Measurements from ENCODE around the gene CLIC3. TPM values are rescaled to one million over a fixed set of nuclear protein-coding genes. Genes with fewer than 3 reads are reported as not detected.

Gene CLIC3
- total RNA-seq, 1 donor from 2014 or later: 0.85 TPM

- peak; percentile 71 for DNase-seq (ENCODE audit: low read depth)
Observed at GRCh38 chr9:137030538-137031527, 34.5 kb upstream of the CLIC3 start.

GRCh38 chr9:137030006-137030405 is 33.6 kb upstream of the CLIC3 start:
- no peak for DNase-seq (ENCODE audit: low read depth)

DNA sequence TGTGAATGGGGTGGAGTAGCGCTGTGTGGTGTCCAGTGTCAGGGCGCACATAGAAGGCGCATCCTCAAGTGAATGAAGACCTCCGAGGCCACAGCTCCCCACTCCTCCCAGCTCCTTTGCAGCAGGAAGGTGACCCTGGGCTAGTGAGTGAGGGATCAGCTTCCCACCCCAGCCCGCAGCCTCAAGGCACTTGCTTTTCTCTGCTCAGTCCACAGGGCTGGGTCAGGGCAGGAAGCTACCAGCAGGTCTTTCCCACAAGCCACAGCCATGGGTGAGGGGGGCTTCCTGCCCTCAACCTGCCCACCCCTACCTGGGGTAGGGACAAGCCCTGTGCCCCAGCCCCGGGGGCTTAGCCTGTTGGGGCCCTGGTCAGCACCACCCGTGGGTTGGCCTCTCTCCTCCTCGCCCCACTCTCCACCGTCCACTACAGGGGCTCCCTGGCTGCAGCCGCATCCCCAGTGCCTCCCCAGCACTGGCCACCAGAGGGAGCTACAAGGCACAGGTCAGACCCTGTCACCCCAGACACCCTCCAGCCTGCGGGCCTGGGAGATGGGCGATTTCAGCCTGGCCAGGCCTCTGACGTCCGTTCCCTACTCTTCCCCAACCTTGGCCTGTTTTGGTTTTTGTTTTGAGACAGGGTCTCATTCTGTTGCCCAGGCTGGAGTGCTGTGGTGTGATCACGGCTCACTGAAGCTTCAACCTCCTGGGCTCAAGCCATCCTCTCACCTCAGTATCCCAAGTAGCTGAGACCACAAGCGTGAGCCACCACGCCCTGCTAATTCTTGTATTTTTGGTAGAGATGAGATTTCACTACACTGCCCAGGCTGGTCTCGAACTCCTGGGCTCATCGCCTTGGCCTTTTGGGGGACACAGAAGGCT is 32.9 kb upstream of the CLIC3 start:
- DNase-seq (ENCODE audit: low read depth): peak; percentile 29

- DNase-seq (ENCODE audit: low read depth): peak; percentile 19
Observed at GRCh38 chr9:137028263-137029057, 32.1 kb upstream of the CLIC3 start.

DNA sequence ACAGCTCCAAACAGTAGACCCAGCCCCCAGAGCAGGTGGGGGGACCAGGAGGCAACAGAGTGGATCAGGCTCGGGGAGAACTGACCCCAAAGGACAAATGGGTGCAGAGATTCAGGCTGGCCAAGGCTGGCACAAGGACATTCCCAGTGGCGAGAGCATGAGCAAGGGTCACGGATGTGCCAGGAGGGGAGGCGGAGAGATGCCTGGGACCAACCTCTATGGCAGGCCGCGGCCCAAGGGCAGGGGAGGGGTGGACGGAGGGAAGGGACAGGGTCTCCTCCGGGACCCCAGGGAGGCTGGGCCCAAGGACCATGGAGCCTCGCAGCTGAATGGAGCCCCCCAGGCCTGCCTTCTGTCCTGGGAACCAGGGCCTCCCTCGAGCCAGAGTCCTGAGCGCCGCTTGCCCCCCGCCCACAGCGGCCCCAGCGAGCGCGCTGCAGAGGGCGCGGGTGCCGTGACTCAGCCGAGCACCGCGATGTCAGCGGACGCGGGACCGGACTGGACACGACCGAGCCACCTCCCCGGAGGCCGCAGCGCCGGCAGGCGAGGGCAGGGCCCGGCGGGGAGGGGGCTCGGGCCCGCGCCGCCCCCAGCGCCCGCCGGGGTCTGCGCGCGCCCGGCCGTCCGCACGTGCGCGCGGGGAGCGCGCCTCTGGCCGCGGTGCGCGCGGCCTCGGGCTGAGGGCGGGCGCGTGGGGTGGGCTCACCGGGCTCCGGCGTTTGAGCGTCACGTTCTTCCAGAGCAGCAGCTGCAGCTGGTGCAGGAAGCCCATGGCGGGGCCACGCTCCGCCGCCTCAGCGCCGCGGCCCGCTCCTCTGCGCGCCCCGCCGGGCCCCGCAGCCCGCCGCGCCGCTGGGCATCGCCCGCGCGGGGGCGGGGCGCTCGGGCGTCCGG is 31.2 kb upstream of the CLIC3 start, which contains the start of gene ABCA2:
TSS of gene ABCA2 (minus strand) at position 869 of the 894 bp plus-strand sequence. CDS start at position 772, 97 bp downstream.
- no peak for DNase-seq (ENCODE audit: low read depth)

GRCh38 chr9:137026828-137027227 is 30.5 kb upstream of the CLIC3 start:
- DNase-seq (ENCODE audit: low read depth): no peak

GRCh38 chr9:137026384-137026783 is 30.0 kb upstream of the CLIC3 start:
- DNase-seq (ENCODE audit: low read depth): no peak

DNA sequence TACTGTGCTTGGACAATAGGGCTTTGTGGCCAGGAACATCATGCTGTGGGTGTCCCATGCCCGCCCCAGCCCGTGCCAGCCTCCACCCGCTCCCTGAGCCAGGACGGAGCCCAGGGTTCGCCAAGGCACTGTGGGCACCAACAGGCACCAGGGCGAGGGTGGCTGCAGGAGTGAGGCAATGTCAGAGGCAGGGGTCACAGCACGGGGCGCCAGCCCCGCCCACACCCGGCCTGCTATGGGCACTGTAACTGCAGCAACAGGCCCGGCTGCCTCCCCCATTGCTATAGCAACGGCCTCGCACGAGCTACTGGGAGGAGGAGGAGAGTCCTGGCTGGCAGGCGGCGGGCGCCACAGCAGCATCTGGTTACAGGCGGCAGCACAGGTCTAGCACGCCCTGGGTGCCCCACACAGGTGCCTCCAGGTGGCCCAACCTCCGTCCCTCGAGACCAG is 29.2 kb upstream of the CLIC3 start:
- DNase-seq (ENCODE audit: low read depth): peak; percentile 75

DNA sequence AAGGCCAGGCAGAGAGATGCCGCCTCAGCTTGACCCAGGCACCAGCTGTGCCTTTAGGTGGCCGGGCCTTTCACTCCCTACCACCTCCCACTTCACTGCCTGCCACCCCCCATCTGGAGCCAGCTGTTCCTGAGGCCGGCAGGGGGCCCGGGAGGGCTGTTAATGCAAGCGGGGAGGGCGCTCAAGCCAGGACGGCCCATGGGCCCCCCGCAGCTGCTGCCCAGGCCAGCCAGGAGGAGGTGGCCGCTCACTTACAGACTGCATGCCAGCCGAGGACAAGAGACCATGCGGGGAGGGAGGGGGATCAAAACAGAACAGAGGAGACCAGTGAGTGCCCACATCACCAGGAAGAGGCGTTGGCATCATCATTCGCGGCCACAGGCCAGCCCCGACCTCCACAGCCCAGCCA is 27.2 kb upstream of the CLIC3 start:
- DNase-seq (ENCODE audit: low read depth): no peak

- DNase-seq (ENCODE audit: low read depth): no peak
Observed at GRCh38 chr9:137023157-137023556, 26.8 kb upstream of the CLIC3 start.

GRCh38 chr9:137022662-137023008 is 26.3 kb upstream of the CLIC3 start:
- no peak for DNase-seq (ENCODE audit: low read depth)

- DNase-seq (ENCODE audit: low read depth): peak; percentile 58
Observed at GRCh38 chr9:137021979-137022661, 25.8 kb upstream of the CLIC3 start.

DNA sequence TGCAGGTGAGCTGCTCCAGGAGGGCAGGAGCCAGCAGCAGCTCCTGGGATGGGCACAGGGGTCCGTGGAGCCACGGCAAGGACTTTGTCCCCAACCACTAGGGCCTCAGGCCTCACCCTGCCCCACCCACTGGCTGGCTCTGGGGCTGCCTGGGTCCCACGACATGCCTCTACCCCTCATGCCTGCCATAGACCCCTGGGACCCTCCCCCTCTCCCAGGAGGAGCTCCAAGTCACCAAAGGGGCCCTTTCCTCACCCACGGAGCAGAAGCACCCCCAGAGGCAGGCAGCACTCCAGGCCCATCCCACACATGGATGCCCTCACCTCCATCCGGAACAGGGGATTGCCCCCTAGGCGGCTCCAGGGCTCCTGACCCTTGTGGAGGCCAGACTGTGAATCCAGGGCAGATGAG is 25.2 kb upstream of the CLIC3 start:
- no peak for DNase-seq (ENCODE audit: low read depth)

GRCh38 chr9:137020771-137021567 is 24.6 kb upstream of the CLIC3 start:
- no peak for DNase-seq (ENCODE audit: low read depth)

DNA sequence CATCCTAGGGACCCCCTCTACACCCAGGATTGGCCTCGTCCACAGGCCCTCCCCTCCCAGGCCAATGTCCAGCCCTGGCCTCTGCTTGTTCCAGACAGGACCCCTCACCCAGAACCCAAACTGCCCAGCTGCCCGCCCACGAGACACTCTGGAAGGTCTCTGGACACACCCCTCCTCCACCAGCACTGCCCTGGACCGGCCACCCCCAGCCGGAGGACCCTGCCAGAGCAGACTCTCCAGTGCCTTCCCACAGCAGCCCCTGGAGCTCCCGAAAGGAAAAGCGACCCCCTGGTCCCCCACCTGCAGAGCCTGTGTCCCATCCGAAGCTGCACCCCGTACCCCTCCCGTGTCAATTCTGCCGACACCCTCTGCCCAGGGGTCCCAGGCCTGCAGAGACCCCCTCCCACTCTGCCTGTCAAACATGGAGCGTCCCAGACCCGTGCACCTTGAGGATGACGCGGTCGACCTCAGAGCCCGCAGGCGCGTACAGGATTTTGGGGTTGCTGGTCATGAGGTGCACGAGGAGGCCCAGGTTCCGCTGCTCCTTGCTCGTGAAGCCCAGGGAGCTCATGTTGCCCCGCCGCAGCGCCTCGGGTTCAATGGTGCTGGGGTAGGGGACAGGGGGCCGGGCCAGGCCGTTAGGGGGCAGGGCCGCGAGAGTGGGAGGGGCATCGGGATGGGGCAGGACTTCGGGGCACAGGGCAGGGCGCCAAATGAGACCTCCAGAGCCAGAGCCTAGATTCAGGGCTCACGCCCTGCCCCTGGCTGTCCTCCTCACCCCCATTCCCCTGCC is 23.7 kb upstream of the CLIC3 start:
- DNase-seq (ENCODE audit: low read depth): no peak

- no peak for DNase-seq (ENCODE audit: low read depth)
Observed at GRCh38 chr9:137018761-137019559, 22.6 kb upstream of the CLIC3 start.

DNA sequence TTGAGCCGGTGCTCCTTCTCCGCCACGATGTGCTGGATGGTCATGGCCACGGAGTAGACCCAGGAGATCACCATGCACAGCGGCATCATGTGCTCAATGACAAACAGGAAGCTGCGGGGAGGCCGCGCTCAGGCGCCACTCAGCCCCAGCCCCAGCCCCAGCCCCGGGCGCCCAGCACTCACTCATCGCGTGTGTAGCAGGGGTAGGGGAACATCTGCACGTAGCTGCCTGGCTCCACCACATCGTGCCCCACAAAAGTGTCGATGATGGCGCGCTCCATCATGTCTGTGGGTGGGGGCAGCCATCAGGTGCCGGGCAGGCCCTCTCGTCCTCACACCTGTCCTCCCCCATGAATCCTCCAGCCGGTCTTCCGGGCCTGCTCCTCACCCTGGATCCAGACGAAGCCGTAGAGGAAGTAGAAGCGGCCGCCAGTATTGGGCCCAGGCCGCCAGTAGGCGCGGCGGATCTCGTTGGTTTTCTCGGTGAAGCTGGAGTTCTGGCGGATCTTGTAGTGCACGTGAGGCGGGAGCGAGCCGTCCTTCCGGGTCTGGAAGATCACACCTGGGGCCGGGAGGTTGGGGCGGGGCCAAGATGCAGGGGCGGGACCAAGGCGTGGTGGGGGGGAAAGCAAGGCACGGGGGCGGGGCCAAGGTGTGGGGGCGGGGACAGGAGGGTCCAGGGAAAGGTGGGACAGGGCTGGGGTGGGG is 21.6 kb upstream of the CLIC3 start:
- DNase-seq (ENCODE audit: low read depth): no peak
